ENCODE data around the gene ADAM8. TPM values are rescaled to one million over a fixed set of nuclear protein-coding genes. Genes with fewer than 3 reads are reported as not detected.

The ADAM8 gene
- polyA plus RNA-seq, 3 donors = 1.0 to 1.6 (median 1.3) TPM

- DNase-seq (ENCODE audit: low read depth in 3 of 3, low spot score in 2 of 3) = no peak
Observed at GRCh38 chr10:133283931-133284330, 7.3 kb upstream of the ADAM8 start.

GRCh38 chr10:133282846-133283390 lies 6.2 kb upstream of the ADAM8 start:
- no peak for DNase-seq (ENCODE audit: low read depth in 3 of 3, low spot score in 2 of 3)

DNA sequence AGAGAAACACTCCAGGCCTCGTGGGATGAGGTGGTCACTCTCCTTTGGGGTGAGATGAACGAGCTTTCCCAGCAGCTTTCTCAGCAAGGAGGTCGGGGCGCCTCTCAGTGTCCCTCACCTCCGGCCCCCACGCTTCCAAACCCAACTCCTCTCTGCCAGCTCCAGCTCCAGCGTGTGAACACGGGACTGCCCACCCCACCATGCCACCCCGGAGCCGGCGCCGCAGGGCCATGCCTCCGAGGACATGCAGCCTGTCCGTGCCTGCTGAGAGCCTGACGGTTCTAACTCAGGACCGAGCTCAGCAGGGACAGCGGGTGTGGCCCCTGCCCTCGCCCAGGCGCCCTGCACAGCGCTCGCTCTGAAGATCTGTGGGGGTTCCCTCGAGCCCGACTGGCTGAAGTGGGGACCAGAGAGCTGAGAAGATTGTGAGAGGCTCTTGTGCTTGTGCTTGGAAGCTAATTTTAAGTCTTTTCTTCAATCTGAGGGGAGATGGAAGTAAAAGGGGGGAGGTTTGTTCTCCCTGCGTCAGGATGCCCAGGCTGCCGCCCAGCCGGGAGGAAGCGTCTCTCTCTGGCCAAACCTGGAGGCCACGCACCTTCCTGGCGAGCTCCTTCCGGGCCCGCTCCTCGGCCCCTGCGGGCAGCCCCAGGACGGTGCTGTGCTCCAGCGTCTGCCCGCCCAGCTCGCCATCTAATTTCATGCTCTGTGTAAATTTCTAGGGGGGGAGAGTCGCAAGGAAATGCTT lies 5.1 kb upstream of the ADAM8 start:
- no peak for DNase-seq (ENCODE audit: low read depth in 3 of 3, low spot score in 2 of 3)

- DNase-seq (ENCODE audit: low read depth in 3 of 3, low spot score in 2 of 3) = no peak
Observed at GRCh38 chr10:133281084-133281483, 4.4 kb upstream of the ADAM8 start.

- no peak for DNase-seq (ENCODE audit: low read depth in 3 of 3, low spot score in 2 of 3)
Observed at GRCh38 chr10:133280391-133281059, 3.9 kb upstream of the ADAM8 start.

GRCh38 chr10:133279326-133280226 lies 2.9 kb upstream of the ADAM8 start:
- no peak for DNase-seq (ENCODE audit: low read depth in 3 of 3, low spot score in 2 of 3)

- no peak for DNase-seq (ENCODE audit: low read depth in 3 of 3, low spot score in 2 of 3)
Observed at GRCh38 chr10:133278577-133279265, 2.1 kb upstream of the ADAM8 start.

GRCh38 chr10:133277993-133278576 lies 1.4 kb upstream of the ADAM8 start:
- DNase-seq (ENCODE audit: low read depth in 3 of 3, low spot score in 2 of 3) = no peak

DNA sequence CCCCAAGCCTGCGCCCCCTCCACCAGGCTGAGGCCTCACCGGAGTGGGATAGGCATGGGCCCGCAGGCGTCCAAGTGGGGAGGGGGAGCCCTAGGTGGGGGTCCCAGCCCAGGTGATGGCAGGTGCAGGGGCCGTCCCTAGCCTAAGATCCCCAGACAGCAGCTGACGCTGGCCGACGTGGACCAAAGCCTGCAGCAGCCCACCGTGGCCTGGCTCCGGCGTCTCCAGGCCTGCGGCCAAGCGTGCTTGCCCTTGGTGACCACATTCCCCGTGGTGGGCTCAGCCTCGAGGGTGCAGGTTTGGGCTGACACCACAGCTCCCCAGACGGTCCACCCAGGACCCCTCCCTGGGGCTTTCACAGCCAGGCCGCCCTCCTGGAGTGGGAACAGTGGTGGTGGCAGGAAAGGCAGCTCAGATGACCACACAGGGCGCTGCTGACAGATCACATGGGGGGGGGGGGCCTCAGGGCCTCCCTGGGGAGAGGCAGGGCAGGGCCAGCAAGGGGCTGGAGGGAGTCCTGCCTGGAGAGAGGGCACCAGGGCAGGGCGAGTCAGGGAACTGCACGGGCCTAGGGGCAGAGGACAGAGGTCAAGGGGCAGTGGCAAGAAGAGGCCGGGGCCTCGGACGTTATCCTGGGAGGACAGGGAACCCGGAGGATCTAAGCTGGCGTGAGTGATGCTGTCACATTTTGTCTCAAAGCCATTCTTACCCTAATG lies 767 bp upstream of the ADAM8 start:
- no peak for DNase-seq (ENCODE audit: low read depth in 3 of 3, low spot score in 2 of 3)

DNA sequence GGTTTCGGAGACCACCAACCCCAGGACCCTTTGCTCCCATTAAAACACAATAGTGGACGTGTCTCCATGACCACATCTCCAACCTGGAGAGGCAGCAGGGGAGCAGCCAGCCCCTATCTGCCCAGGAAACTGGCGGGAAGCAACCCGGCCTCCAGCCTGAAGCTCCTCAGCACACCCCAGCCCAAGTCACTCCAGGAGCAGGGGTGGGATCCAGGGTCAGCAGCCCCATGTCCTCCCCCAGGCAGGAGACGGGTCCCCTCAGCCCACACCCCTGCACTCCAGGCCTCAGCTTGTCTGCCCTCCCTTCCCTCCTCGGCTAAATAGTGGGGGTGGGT lies 601 bp downstream of the ADAM8 start:
- no peak for DNase-seq (ENCODE audit: low read depth in 3 of 3, low spot score in 2 of 3)

- DNase-seq (ENCODE audit: low read depth in 3 of 3, low spot score in 2 of 3) = no peak
Observed at GRCh38 chr10:133275684-133276092, 980 bp downstream of the ADAM8 start.

DNA sequence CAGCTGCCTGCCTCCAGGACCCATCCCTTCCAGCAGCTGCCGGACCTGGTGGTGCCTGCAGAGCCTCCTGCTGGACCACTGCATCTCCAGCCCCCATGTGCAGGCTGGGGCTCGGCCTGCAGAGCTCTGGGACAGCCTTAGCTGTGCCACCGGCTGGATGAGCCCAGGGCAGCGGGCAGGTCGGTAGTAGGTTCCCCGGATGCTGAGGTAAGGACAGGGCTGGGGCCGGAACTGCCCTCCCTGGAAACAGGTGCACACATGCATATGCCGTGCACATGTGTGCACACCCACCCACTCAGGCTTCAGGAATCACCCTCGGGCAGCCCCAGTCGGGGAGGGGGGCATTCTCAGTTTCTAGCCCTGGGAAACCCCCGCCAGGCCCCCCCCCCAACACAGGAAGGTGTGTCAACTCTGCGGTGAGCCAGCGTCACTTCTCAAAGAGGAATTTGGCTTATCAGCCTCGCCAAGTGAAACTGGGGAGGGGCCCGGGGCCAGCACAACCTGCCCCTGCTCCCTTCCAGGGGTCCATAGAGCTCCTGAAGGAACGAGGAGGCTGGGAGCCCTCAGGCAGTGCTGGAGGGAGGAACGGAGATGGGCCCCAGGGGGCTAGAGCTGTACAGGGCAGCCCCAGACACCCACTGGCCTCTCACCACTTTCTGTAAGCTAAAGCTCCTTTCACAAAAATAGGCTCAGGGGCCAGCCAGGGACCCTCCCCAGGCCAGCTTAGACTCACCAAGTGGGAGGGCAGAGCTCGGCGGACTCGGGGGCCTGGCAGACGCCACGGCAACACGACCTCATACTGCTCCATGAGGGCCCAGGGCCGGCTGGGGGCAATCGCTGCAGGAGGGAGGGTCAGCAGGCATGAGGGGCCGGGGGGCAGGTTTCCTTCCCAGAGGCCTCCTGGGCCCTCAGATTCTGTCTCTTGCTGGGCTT lies 1.7 kb downstream of the ADAM8 start:
- DNase-seq (ENCODE audit: low read depth in 3 of 3, low spot score in 2 of 3) = no peak

- no peak for DNase-seq (ENCODE audit: low read depth in 3 of 3, low spot score in 2 of 3)
Observed at GRCh38 chr10:133273534-133274143, 3.0 kb downstream of the ADAM8 start.

GRCh38 chr10:133272964-133273420 lies 3.7 kb downstream of the ADAM8 start:
- DNase-seq (ENCODE audit: low read depth in 3 of 3, low spot score in 2 of 3) = no peak

- DNase-seq (ENCODE audit: low read depth in 3 of 3, low spot score in 2 of 3) = no peak
Observed at GRCh38 chr10:133272301-133272963, 4.2 kb downstream of the ADAM8 start.

- DNase-seq (ENCODE audit: low read depth in 3 of 3, low spot score in 2 of 3) = no peak
Observed at GRCh38 chr10:133271521-133272300, 5.0 kb downstream of the ADAM8 start.
